GM19455 (cell line): ENCODE measurements around the gene PDGFB.

Source experiments
- ATAC-seq: cut with Tn5 transposase; IDR thresholded peaks from one replicate; pipeline ENCODE4 v1.9.1; 2021; ENCODE audit not compliant: unreplicated experiment

Gene PDGFB

GRCh38 chr22:39240831-39241793 is 3.7 kb downstream of the PDGFB start:
- no peak for ATAC-seq

- no peak for ATAC-seq
Measured at GRCh38 chr22:39239561-39240423, 5.0 kb downstream of the PDGFB start.

- ATAC-seq, result no peak
Measured at GRCh38 chr22:39238966-39239505, 5.7 kb downstream of the PDGFB start.

GRCh38 chr22:39238561-39238960 is 6.2 kb downstream of the PDGFB start:
- ATAC-seq, result no peak

- ATAC-seq, result no peak
Measured at GRCh38 chr22:39238101-39238466, 6.7 kb downstream of the PDGFB start.

GRCh38 chr22:39237318-39238100 is 7.3 kb downstream of the PDGFB start:
- ATAC-seq, result no peak

GRCh38 chr22:39236321-39237317 is 8.2 kb downstream of the PDGFB start:
- ATAC-seq, result no peak

GRCh38 chr22:39234867-39235687 is 9.7 kb downstream of the PDGFB start:
- no peak for ATAC-seq

- no peak for ATAC-seq
Measured at GRCh38 chr22:39234472-39234787, 10.4 kb downstream of the PDGFB start.

- ATAC-seq, result no peak
Measured at GRCh38 chr22:39233710-39234471, 10.9 kb downstream of the PDGFB start.

GRCh38 chr22:39232806-39233709 is 11.7 kb downstream of the PDGFB start:
- no peak for ATAC-seq

- ATAC-seq, result no peak
Measured at GRCh38 chr22:39232246-39232645, 12.5 kb downstream of the PDGFB start.

GRCh38 chr22:39231197-39231950 is 13.4 kb downstream of the PDGFB start:
- no peak for ATAC-seq

- no peak for ATAC-seq
Measured at GRCh38 chr22:39230261-39231196, 14.3 kb downstream of the PDGFB start.

- ATAC-seq, result no peak
Measured at GRCh38 chr22:39229688-39230260, 15.0 kb downstream of the PDGFB start.
